Testis (tissue), 2 donors: ENCODE results near the gene PRR15L.

Experiments used
- POLR2A ChIP-seq: fragments of 450-650 bp; IDR thresholded peaks from one replicate; pipeline ENCODE4 v1.6.1; 2017; ENCODE audit warnings: antibody characterized with exemption, mild to moderate bottlenecking, moderate library complexity
- TF ChIP-seq, protein P1 (sequence below), 3 experiments: fragments of 450-650 bp in 2 of 3; fragments of 200-600 bp in 1 of 3; sonication (generic) in 1 of 3; IDR thresholded peaks; one replicate each; pipeline ENCODE4 v1.5.1; 2016 to 2019; ENCODE audit warnings: antibody characterized with exemption in 3 of 3, mild to moderate bottlenecking in 2 of 3, moderate library complexity in 1 of 3

DNA sequence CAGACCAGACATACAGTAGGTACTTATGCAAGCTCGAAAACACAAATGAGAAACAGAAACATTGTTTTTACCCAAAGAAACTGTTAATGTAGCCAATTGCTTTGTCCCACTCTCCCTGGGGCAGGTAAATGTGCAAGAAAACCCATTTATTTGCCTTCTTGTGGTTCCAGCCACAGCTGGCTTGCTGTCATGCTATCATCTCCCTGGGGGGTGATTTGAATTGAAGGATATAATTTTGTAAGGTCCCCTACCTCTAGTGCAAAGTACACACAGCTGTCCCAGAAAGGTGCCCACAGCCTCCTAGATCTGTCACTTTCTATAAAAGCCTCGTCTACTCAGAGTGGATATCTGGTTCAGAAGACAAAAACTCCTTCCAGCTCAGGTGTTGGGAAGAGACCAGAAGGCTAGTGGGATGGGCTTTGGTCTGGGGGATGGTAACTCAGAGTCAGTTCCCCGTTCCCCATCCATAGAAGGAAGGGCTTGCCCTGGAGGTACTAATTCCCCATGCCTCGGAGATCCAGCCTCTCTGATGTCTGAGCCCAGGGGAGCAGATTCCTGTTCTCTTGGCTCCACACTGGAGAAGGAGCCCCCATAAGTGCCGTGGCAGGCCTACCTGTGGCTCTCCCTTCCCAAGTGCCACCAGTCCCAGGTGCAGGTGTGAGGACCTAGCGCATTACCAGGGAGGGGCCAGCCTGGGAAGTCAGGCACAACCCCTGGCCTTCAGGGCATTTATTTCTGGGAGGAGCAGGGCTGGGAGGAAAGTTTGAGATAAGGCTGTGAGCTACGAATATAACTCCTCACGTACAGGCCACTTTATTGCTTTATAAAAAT lies 2.4 kb upstream of the PRR15L start:
- TF ChIP-seq, protein P1, sequence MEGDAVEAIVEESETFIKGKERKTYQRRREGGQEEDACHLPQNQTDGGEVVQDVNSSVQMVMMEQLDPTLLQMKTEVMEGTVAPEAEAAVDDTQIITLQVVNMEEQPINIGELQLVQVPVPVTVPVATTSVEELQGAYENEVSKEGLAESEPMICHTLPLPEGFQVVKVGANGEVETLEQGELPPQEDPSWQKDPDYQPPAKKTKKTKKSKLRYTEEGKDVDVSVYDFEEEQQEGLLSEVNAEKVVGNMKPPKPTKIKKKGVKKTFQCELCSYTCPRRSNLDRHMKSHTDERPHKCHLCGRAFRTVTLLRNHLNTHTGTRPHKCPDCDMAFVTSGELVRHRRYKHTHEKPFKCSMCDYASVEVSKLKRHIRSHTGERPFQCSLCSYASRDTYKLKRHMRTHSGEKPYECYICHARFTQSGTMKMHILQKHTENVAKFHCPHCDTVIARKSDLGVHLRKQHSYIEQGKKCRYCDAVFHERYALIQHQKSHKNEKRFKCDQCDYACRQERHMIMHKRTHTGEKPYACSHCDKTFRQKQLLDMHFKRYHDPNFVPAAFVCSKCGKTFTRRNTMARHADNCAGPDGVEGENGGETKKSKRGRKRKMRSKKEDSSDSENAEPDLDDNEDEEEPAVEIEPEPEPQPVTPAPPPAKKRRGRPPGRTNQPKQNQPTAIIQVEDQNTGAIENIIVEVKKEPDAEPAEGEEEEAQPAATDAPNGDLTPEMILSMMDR (IDR thresholded peaks at IDR 0.05) = no peak
- no peak for TF ChIP-seq POLR2A
